Stimulated activated CD8-positive, alpha-beta memory T cell treated with anti-CD3 and anti-CD28 coated beads, Interleukin-4, amount 100 ng/mL, for 4 hours (primary cell): ENCODE measurements around the gene SRPRB.

Experiments
- DNase-seq, 2 donors: peaks; one replicate each; pipeline ENCODE4 v3.0.0-alpha.2; 2020; ENCODE audit warnings: low read depth in 2 of 2, low spot score in 1 of 2

Gene SRPRB

DNA sequence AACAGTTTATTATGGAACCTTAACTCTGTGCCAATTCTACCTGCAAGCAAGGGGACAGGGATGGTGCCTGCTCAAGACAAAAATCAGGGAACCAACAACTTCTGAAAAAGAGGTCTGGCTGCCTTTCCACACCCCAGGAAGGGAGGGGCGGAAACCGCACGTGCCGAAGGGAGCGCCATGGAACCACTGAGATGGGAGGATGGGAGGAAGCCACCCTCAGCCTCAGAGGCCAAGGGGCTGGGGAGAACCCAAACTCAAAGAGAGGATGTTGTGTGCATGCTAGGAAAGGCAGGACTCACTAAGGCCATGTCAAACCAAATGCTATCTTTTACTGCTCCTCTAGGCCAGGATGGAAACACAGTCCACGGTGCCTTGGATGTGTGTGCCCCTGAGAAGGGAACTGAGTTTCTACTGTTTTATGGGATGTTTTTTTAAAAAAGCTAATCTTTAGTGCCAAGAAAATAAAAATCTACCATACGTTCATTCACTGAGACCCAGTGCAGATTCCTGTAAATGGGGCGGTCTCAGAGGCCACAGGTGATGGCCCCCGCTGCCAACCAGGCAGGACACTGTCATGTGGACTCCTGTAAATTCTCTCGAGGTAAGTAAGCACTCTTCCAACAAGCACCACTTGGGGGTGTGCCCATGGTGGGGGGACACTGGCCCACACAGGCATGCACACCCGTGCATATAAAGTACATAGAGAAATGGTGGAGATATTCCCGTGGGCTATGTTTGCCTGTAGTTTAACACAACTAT is 20.5 kb downstream of the SRPRB start:
- DNase-seq = no peak

DNA sequence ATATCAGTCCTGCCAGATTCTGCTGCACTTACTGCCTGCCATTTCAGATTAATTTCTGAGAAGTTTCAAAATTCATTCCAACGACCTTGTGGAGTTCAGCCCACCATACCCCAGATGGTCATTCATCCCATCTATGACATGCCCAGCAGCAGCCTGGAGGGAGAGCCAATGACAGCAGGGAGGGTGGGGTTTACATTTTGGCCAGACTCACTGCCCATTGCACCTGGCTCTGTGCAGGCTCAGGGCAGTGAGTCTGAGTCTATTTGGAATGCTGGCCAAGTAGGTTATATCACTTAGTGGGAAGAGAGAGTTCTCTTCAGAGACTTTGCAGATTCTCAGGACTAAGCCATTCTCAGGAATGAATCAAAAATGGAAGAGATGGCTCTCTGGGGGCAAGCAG is 21.5 kb downstream of the SRPRB start:
- no peak for DNase-seq

DNA sequence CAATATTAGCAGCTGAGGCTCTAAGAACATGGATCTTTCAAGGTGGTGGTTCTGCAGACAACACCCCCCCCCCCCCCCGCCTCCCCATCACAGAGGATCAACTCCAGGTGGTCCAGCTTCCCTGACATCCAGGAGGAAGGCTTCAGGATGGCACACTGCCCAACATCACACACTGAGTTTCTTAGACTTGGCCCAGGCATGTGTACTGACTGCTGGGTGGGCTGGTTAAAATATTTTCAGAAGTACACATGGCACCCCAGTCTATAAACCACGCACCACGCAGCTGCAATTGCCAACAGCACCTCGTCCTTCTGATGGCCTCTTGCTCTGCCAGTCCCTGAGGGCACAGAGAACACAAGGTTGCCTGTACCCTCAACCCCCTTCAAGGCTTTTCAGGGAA is 22.1 kb downstream of the SRPRB start:
- no peak for DNase-seq

DNA sequence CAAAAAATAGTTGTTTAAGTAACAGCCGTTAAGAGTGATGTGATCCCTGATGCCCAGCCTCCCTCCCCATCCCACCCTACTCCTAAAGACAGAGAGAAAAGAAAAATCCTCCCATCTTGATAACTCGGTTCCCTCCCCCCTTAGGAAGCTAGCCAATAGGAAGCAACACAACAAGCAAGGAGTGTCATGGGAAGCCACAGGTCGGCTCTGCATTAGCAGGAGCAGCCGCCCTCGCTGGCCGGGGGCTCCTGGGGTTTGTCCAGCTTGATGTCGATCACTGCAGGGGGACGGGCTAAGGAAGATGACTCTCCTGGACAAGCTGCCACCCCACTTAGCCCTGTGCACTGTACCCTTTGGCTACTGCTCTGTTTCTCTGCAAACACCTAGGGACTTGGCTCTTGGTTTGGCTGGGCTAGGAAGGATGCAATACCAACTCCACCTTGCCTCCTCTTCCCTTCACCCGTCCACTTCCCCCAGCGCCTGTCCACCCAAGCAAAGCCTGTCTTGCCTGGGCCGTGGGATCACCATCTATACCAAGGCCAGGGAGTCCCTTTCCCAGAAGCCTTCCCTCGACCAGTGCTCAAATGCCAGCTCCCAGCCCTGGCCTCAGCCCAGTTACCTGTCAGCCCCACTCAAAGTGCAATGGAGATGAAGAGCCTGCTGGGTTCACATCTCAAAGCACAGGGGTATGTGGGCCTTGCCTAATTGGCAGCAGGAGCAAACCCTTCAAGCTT is 23.1 kb downstream of the SRPRB start:
- DNase-seq = no peak

DNA sequence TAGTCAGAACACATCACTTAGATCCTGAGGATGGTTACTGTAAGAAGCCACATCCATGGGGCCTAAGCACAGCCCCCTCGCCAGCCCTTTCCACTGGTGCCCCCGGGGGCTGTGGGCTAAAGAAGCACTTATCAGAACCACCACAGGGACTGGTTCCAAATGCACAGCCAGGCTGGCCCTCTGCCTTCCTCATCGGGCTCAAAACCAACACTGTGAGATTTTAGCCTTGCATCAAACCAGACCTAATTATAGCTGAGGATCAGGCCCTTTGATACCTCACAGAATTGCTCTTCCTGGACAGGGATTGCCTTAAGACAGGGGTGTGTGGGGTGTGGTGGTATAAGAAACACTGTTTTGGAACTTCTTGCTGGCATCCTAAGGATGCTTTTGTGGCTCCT is 23.7 kb downstream of the SRPRB start:
- DNase-seq = no peak

DNA sequence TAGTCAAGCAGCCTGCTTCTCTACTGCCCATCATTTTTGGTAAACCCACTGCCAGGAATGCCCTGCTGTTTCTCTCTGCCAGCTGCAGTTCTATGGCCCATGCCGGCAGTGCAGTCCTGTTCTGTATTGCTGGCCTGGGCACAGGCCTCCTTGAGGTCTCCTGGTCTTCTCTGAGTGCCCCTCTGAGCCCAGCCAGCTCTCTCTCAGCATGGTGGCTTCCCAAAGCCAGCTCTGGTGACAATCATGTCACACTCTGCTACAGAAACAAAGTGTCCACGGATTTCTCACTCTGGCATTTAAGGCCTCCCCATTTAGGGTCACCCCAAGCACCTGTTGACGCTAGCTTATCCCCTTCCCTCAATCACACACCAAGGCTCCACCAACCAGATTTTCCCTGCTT is 24.5 kb downstream of the SRPRB start:
- no peak for DNase-seq

DNA sequence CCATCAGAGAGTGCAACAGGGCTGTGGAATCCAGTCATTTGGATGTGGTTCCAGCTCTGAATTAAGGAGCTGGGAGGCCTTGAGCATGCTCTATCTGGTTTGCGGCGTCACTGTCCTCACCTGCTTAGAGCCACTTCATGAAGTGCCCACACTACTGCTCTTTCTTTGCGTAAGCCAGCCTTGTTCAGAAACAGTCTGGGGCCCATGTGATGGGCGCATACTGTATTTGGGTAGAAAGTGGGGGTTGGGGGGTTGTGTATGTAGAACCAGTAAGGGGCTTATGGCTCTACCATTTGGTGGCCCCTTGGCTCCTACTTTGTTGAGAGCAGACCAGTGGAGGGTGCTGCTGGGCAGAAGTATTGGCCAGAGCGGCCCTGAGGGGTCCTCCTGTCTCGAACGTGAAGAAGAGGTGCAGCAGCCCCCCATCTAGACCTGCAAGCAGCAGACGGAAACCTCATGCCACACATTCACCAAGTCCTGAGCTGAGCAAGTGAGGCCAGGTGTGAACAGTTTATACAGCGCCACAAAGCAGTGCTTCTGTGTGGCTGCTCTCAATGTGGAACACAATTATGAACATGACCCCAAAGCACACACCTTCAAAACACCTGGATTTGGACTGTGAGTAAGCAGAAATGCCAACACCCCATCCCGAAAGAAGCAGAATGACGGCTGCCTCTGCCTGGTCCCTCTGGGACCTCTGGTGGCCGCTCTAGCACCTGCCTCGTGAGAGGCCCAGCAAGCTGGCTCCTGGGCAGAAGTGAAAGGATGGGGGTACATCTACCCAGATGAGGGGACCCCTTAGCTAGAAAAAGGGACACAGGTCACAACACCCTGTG is 26.6 kb downstream of the SRPRB start:
- DNase-seq = no peak

DNA sequence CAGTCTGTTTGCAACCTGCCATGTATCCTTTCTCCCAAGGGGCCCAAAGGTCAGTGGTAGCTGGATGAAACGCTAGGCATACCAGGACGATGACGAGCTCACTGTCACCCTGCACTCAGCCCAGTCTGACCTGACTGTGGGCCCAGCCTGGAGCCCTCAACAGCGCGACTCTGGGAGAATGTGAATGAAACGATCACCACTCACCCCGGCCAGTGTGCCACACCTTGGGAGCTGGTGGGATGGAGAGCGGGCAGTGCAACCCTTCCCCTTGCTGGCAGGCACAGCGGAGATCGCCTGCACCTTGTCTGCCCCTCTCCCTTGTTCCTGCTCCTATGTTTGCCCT is 27.2 kb downstream of the SRPRB start:
- DNase-seq = no peak

DNA sequence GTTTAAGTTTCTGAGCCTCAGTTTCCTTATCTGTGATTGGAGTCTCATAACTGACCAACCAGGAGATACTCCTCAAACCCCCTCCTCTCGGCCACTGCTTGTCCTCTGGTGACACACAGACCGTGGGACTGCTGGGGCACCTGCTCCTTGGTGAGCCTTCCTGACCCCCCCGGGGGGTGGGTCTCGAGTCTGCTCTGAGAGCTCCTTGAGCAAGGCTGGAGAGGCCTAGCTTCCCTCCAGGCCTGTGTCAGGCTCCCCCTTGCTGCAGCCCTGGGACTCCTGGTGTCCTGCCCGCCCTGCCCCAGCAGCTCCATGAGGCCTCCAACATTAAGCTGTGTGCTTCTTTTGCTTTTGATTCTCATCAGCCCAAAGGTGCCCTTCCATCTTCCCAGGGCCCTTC is 27.7 kb downstream of the SRPRB start:
- no peak for DNase-seq

DNA sequence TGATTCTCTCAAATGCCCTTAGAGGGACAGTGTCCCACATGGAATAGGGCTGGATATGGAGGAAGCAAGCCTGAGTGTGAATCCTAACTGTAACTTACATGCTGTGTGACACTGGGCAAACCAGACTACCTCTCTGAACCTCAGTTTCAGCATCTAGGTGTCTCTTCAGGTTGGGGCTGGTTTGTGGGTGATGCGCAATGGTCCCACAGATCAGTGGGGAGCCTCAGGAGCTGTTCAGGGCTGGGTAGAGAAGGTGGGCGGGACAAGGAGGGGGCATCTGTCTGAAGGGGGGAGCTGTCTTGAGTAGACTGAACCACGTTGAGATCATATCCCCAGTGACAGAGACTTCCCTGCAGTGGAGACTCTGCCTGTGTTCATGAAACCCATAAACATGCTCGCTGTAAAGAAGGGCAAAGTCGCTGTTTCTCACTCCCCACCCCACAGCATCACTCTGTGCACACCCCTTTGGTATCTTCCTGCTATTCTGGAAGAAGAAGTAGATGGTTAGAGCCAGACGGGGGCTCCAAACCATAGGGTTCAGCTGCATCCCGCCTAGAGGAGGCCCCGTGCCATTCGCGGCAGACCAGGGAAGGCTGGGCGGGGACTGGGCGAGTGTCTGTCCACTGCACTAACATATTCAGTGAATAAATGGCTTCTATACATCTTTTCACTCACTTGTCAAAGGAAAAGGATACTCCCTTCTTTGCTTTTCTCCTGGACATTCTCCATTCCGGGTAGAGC is 28.4 kb downstream of the SRPRB start:
- DNase-seq = no peak

DNA sequence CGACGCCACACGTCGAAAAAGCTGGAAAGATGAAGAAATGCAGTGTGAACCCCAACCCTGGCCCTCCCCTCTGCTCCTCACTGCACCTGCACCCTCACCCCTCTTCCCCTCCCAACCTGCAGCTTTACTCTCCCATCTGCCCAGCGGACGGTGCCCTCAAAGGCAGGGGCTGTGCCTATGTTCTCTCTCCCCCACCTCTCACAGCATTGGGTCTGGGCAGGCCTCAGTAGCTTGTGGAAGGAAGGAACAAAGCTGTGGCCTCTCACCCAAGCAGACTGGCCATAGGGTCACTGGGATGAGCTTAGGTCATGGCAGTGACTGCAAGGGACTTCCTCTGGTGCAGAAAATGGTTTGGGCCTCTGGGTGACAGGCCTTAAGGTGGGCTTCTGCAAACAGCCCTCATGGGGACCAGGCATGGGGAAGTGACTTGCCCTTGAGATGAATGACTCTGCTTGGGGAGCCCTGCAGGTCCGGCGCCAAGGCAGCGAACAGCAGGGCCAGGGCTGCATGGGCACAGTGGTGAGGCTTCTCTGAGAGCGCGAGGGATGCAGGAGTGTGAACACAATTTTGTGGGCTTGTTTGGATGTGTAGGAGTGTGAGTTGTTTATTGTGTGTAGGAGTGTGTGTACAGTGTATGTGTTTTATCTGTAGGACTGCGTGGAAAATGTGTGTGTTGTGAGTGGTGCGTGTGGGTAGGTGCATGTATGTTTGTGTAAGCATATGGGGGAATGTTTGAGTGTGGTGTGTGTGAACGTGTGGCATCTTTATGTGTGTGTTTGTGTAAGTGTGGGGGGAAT is 29.2 kb downstream of the SRPRB start:
- no peak for DNase-seq

DNA sequence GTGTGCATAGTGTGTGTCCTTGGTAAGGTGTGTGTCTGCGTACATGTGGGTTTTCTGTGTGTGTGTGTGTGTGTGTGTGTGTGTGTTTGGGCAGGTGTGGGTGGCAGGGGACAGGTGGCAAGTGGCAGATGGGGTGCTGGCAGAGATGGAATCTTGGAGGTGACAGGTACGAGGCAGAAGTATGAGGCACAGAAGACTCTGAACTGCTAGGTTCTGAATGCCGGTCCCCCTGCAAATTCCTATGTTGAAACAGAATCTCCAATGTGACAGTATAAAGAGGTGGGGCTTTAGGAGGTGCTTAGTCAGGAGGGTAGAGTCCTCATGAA is 29.8 kb downstream of the SRPRB start:
- no peak for DNase-seq

DNA sequence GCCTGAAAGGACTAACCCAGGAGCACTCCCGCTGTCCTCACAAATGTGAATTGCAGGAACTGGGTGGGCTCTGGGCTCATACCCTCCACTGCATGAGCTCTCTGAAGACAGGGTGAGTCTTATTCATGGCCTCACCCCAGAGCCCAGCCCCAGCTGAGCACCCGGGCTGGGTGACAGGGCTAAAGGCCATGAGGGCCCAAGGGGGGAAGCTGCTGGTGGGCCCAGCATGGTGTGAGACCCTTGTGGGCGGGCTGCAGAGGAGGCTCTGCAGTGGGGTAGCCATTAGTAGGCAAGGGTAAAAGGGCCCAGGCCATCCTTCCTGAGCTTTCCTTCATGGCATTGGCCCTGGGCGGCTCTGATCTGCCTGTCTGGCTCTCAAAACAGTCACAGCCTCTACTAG is 30.3 kb downstream of the SRPRB start:
- no peak for DNase-seq

DNA sequence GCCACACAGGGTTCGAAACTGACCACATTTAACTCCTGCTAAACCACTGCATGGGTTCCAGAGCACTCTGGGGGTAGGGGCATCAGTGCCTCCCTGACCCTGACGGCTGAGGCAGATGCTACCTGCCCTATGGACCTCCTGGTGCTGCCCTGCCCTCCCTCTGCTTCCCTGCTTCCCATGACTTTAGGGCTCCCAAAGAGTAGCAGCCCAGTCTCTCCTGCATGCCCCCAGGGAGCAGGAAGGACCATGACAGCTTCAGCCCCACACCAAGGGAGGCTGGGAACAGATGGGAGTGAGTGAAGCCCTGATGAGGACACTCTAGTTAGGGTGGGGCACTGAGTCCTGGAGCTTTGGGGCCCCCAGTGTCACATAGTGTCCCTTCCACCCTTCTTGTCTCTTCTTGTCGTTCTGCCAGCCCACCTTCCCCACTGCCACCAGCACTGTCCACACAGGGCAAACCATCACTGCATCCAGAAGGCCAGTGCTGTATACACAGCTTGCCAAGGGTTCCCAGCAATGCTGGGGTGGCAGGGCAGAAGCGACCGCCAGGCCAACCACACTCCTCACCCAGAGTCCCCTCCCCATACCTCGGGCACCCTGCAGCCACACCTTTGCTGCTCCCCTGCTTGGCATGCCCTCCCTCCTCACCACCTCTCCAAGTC is 31.0 kb downstream of the SRPRB start:
- DNase-seq = no peak

DNA sequence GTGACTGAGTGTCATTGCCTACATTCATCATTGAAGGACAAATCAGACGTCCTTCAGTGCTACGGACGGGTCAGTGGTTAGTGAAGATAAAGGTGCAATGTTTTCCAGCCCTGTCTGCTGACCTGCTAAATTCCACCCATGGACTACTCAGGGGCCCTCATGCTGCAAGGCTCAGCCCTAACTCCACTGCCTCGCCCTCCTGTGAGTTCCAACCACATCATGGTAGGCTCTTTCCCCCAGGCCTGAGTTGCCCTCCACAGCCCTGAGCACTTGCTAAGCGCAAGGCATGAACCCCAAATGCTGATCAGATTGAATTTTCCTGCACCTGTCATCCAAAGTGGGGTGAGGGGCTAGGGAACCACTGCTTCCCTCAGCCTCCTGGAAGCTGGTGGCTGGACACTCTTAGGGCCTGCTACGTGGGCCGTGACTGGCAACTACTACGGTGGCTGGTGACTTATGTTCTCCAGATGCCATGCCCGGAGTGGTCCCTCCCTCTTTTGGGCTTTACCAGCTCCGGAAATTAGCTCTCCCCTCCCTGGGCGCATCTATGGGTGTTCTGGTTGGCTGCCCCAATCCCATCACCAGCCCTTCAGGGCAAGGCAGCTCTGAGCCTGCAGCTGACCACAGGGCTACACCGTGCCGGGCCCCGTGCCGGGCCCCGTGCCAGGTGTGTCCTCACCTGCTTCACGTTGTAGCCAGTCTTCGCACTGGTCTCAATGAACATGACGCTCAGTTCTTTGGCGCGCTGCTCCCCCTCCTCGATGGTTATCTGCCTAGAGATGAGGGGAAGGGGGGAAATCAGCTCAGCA is 32.1 kb downstream of the SRPRB start:
- DNase-seq = no peak

DNA sequence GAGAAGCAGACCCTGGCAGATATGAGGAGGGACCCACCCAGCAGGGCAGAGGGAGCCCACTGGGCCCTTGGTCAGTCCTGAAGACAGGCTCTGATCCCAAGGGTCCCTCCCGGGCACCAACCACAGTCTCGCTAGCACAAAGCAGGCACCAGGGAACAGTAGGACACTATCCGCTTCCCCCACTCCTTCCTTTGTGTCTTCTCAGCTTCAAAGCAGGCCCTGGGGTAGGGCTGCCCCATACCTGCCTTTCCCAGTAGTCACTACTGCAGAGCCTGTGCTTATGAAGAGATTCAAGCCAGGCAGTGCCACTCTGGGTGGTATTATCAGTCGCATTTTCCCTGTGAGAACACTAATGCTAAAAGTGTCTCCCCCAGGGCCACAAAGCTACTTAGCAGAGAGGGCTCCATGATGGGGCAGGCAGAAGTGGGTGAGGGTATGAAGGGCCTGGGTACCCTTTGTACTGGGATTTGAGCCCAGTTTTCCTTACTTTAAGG is 32.7 kb downstream of the SRPRB start:
- no peak for DNase-seq

DNA sequence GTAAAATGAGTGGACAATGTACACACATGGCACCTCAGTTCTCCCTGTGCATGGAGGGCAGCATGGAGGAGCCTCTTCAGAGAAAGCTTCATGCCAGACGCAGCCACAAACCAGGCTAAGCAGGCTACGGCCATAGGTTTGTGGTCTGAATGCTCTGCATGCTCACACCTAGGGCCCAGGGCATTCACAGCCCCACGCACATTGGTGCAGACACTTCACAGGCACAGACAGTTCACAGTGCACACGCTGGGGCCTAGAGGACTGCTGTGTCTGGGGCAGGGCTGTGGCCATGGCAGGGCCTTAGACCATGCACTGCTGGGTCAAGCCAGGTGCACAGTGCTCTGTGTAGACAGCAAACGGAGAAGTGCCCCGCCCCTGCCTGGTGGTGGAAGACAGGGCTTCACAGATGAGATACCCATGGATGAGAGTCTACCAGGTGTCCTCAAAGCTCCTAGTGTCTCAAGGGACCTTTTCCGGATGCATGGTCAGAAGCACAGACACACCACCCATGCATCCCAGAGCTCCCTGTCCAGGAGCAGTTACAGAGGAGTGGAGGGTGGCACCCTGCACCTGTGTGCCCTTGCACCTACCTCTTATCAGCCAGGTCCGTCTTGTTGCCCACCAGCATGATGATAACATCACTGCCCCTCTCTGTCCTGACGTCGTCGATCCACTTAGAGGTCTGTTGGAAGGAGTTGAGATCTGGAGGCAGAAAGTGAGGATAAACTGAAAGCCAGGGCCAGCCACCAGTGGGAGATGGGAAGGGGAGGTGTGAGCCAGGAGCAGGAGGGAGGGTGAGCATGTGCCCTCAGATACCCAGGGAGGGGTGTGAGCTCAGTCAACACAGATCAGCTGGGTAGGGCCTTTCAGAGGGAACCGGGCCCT is 33.5 kb downstream of the SRPRB start:
- DNase-seq = no peak

DNA sequence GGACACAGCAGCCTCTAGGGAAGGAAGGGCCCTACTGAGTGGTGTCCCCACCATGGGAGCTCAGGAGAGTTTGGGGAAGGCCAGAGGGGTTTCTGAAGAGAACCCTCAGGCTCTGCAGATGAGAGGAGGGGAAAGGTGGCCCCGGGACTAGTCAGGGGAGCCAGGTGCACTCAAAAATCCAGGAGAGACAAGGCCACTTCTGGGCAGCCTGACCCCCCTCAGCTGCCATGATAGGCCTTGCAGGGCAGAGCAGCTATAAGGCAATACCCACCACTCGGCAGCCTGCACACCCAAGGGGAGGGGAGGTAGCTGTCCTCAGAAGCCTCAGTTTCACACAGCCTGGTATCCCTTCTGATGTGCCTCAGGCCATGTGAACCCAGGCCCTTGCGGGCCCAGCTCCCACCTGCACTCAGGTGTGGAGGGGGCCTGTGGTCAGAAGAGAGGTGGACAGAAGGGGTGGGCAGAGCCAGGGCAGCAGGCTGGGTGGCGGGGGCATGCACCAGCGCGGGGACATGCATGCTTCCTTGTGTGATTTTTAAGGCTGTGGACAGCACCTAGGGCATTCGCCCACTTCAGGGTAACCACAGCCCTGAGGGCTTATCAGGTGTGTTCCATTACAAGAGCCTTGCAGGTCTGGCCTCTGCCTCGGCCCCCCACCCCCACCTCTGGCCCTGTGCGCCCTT is 34.6 kb downstream of the SRPRB start:
- no peak for DNase-seq
